Occipital lobe (tissue), 2 donors: ENCODE measurements around the gene ASPSCR1. TPM values are rescaled to one million over a fixed set of nuclear protein-coding genes. Genes with fewer than 3 reads are reported as not detected.

Source experiments
- DNase-seq: peaks from one replicate; lab custom pipeline; 2025; lab: John Stamatoyannopoulos, UW
- total RNA-seq: library from RNA; depleted of rRNA; stranded (reverse); fragments of >200 nt; gene quantifications from one replicate; pipeline ENCODE4 v1.2.3, GENCODE V29; 2014

Gene ASPSCR1
- total RNA-seq, 1 donor from 2014 or later: 11.1 TPM

DNA sequence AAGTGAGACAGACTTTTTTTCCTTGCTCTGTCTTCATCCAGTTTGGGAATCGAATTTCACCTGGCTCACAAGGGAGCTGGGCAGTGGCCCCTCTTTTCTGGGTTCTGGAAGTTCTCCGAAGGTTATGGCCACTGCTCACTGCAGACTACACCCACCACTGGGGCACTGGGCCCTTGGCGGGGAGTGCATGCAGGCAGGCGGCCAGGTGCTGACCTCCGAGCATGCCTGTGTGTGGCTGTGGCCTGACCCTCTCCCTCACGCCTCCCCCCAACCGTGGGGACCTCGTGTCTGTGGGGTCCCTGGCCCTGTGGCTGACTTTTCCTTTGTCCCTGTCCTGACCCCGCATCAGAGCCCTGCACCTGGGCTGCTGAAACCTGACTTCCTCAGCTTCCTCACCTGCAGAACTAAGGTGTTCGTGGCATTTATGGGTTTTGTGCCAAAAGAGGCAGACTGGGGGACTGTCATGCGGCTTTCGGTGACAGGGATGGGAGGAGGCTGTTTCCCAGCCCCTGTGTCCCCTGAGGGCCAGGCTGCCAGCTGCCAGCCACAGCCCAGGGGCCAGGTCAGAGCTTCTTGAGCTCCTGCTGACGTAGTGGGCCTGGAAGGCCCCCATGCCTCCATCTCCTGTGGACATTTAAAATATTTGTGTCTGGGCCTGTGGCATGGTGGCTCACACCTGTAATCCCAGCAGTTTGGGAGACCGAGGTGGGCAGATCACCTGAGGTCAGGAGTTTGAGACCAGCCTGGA lies 21.4 kb downstream of the ASPSCR1 start:
- DNase-seq: no peak

DNA sequence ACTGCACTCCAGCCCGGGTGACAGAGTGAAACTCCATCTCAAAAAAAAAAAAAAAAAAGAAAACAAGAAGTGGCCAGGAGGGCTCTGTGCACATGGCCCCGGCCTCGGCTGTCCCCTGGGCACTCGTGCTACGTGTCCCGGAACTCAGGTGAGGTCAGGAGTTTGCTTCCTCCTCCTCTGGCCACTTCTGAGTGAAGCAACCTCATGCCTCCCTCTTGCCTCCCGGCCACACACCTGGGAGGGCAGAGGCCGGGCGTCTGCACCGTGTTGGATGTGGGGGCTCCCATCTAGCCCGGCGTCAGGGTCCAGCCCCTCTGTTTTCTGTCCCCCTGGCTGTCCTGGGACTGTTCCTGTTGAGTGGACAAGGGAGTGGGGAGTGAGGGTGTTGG lies 22.2 kb downstream of the ASPSCR1 start:
- no peak for DNase-seq

GRCh38 chr17:81999976-82000802 lies 22.8 kb downstream of the ASPSCR1 start:
- DNase-seq: no peak

GRCh38 chr17:82000803-82001570 lies 23.6 kb downstream of the ASPSCR1 start:
- DNase-seq: no peak

DNA sequence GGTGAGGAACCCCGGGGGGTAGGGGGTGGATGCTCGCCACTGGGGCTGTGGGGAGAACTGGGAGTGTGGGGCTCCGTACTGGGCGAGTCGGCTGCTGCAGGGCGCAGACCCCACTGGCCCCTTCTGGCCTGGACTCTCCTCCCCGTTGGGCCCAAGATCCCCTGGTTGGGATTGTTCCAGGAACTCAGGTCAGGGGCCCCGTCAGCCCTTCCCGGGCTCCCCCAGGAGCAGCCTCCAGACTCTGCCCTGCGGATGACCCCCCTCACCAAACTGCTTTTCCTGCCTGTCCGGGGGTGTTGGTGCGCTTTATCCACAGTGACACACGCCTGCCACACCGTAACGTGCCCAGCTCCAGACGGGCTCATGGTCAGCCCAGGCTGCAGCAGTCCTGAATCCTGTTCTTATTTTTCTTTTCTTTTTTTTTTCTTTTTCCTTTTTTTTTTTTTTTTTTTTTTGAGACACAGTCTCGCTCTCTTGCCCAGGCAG lies 24.2 kb downstream of the ASPSCR1 start:
- DNase-seq: no peak

- DNase-seq: no peak
Observed at GRCh38 chr17:82003411-82004381, 26.3 kb downstream of the ASPSCR1 start.

GRCh38 chr17:82004517-82005455 lies 27.4 kb downstream of the ASPSCR1 start:
- DNase-seq: no peak

- no peak for DNase-seq
Observed at GRCh38 chr17:82005701-82006348, 28.4 kb downstream of the ASPSCR1 start.

- peak; percentile 41 for DNase-seq
Observed at GRCh38 chr17:82006468-82007227, 29.2 kb downstream of the ASPSCR1 start.

DNA sequence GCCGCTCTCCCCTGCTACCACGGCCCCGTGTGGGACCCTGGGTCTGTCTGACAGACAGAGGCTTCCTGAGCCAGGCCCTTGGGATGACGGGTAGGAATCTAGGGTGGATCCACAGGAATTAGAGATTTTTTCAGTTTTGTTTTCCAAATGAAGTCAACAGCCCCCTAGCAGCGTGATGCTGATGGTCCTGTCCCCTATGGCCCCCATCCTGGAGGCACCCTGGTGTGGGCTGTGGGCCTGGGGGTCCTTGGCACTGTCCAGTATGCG lies 29.7 kb downstream of the ASPSCR1 start:
- no peak for DNase-seq

DNA sequence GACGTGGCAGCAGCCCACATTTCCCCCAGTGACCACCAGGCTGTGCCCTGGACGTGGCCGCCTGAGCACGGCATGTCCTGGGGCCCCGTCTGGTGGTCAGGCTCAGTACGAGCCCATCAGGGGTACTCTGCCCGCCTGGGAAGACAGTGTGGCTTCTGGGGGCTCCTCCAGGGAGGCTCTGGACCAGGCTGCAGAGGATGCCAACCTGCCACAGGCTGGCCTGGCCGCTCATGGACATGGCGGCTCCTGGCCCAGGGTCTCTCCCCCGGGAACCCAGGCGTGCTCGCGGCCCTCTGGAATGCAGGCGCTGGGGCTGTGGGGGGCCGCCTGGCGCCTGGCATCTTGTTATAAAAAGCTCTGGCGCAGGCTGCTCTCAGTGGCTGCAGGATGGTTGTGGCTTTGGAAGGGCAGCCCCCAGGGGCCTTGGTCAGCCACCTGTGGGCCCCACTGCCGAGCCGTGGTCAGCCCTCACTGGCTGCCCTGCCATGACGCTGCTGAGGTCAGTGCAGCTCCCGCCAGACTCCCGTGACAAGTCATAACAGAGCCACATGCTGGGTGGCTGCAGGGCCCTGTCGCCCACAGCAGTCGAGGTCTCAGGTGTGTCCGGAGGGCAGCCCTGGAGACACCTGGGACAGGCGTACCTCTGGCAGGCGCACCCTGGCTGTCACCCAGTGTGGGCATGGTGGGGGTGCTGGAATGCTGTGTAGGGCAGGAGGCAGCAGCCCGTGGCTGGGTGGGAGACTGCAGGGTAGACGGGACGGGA lies 30.2 kb downstream of the ASPSCR1 start:
- DNase-seq: no peak

DNA sequence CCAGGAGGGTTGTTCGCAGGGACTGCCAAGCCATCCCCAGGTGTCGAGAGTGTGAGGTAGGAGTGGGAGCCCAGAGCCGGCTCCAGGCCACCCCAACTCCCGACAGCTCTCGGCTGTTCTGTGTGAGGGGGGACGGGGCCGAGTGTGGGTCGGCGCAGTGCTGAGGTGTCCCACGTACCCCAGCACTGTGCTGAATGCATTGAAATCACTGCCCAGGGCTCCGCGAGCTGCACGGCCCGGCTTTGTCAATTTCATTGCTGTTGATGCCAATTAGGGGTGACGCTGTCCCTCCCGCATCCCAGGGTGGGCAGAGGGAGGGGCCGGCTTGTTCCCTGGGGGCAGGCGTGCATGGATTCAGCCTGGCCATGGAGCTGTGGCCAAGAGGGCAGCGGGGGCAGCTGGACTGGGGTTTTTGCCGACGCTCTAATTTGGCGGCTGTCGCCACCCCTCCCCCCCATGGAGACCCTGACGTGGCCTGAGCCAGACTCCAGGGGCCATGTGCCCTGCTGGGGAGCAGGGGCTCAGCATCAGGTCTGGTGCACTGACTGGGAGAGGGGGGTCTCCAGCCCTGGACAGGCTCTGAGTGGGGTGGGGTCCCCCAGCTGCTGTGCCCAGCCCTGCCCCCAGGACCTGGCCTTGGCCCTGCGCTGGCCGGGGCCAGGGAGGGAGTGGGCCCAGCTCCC lies 31.0 kb downstream of the ASPSCR1 start:
- no peak for DNase-seq

GRCh38 chr17:82008941-82009405 lies 31.5 kb downstream of the ASPSCR1 start:
- no peak for DNase-seq

DNA sequence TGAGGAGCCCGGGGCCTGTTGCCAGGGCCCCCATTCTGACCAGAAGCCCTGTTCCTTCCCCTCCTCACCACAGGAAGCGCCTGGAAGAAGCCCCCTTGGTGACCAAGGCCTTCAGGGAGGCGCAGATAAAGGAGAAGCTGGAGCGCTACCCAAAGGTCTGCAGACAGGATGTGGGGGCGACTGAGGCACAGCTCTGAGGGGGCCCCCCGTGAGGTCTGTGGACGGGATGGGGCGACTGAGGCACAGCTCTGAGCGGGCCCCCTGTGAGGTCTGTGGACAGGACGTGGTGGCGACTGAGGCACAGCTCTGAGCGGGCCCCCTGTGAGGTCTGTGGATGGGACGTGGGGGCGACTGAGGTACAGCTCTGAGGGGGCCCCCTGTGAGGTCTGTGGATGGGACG lies 32.0 kb downstream of the ASPSCR1 start:
- no peak for DNase-seq

DNA sequence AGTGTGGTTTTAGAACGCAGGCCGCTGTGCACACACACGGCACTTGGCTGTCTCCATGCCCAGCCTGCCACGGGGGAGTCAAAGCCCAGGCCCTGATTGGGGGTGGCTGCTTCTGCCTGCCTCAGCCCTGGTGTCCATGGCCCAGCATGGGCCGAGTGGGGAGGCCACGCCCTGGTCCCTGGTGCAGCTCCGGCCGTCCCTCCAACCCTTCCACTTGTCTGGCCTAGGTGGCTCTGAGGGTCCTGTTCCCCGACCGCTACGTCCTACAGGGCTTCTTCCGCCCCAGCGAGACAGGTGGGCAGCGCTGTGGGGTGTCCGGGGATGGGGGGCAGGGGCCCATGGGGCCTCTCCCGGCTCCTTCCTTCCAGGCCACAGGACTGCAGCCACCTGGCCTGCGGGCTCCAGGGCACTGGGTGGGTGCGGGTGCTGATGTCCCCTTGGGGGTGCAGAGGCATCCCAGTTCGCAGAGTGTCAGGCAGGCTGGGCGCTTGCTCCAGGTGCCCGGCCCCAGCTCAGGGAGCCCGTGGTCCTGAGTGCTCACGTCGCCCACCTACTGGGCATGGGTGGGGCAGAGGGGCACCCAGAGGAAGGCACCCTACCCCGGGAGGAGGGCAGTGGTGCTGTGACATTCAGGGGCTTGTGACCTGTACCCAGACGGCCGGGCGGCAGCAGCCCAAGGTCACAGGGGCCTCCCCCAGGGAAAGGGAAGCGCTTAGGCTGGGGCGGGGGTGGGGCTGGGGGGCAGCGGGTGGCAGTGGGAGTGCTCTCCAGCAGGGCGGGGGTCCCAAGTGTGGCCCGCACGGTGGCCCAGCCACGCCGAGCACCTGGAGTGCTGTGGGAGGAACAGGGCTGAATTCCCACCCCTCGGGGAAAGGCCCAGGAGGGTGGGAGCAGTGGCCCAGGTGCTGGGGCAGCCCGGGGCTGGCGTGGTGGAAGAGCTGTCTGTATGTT lies 33.4 kb downstream of the ASPSCR1 start:
- DNase-seq: no peak

DNA sequence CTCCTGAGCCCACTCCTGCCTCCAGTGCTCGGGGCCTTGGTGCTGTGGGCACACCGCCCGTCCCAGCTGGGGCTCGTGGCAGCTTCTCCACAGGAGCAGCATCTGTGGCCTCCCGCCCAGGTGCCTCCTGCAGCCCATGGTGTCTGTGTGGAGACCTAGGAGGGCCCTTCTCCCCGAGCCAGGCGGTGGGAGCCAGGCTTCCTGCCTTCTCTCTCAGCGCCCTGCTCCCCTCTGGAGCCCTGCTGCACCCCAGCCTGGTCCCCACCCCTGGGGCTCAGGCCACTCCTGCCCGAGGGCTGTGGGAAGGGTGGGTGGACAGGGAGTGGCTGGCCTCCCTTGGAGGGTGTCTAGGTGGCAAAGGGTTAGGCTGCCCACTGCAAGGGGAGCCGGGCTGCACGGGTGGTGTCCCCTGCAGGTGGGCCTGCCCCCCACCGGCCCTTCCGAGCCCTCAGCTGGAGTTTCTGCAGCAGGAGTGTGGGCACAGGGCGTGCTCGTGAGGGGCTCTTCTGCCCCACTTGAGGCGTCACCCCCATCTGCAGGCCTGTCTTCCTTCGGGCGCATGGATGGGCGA lies 34.3 kb downstream of the ASPSCR1 start:
- DNase-seq: no peak
